Epithelial cell of prostate (primary cell): Measurements from ENCODE around the gene TUBB.
A peak's percentile ranks its signal among the peaks of the same experiment; 100 is the strongest.

Experiments used
- DNase-seq: peaks from one replicate; pipeline ENCODE4 v3.0.0-alpha.2; 2011; ENCODE audit warnings: low read depth, low spot score
- H3K27ac ChIP-seq: fragments of 450-650 bp; 2 replicates; pipeline ENCODE4 v1.5.1; 2017; ENCODE audit warnings: mild to moderate bottlenecking

Gene TUBB

GRCh38 chr6:30719791-30720737 lies at the start of gene TUBB:
Gene TUBB, plus strand, starts transcription at chr6:30720352. Its CDS starts 155 bp downstream, at chr6:30720507.
- peak within 1 kb of the TSS; percentile 95 for H3K27ac ChIP-seq

DNA sequence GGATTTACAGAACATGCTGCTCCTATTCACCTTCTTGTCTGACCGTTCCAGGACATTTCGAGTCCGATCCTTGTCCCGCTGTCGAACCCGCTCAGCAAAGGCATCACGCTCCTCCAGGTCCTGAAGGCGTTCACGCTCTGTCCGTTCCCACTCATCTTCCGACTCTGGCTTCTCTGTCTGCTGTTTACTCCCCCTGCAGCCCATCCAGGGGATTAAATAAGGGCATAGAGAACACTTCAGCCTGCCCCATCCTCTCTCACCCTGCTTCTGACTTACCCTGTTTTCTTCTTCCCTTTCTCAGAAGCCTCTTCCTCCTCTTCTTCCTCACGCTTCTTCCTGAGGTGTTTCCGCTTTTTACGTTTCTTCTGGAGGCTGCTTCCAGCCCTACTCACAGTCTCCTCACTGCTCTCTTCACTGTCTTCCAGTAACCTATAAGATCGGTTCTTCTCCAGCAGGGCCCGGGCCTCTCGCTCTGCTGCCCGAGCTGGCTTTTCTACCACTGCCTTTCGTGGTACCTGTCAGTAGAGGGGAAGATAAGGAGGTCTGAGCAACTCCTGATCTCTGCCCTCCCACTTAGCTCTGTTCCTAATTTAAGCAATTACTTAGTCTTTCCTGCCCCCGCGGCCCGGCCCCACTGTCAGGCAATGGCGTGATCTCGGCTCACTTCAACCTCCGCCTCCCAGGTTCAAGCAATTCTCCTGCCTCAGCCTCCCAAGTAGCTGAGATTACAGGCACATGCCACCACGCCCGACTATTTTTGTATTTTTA lies 49.2 kb upstream of the TUBB start:
- no peak overlapping the region for H3K27ac ChIP-seq
- no peak for DNase-seq

More at GRCh38 chr6:30719791-30720737, at the start of gene TUBB:
- DNase-seq = peak; percentile 88

DNA sequence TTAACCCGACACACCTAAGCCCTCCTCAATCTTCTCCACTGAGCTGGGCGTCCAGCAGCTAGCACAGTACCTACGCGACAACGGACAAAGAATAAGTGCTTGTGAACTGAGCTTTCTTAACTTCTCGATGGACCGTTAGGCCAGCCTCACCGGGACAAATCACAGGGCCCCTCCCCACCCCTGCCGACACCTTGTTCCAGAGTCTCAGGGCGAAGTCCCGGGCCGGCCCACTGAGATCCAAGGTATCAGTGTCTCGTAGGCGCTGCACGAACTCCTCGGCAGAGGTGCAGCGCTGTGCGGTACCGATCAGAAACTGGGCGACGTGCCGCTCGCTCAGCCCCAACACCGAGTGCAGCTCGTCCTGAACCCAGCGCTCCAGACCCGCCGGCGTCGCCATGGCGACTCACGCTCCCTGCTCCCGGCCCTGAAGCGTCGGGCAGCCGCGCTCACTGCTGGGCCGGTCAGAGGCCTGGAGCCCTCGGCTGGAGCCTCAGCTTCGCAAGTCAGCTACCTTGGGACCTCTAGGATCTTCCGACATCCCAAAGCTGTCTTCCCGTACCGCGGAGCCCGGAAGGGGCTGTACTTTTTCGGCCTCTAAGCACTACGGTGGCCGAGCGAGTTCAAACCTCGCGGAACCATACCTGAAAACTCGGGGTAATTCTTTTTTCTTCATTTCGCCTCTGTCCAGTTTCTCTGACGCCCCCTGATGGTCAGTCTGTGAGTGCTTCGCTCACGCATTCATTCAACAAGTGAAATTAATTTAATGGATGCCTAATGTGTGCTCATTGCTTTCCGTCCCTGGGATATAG lies 47.5 kb upstream of the TUBB start, which contains the start of gene DHX16:
DHX16 (minus strand) TSS at position 562 of the 809 bp plus-strand sequence; CDS start at position 397, 165 bp downstream.
- H3K27ac ChIP-seq = peak within 1 kb of the TSS; percentile 59
- DNase-seq = peak; percentile 93

GRCh38 chr6:30676660-30677285 lies 43.4 kb upstream of the TUBB start:
- no peak for DNase-seq
- H3K27ac ChIP-seq = no peak overlapping the region

DNA sequence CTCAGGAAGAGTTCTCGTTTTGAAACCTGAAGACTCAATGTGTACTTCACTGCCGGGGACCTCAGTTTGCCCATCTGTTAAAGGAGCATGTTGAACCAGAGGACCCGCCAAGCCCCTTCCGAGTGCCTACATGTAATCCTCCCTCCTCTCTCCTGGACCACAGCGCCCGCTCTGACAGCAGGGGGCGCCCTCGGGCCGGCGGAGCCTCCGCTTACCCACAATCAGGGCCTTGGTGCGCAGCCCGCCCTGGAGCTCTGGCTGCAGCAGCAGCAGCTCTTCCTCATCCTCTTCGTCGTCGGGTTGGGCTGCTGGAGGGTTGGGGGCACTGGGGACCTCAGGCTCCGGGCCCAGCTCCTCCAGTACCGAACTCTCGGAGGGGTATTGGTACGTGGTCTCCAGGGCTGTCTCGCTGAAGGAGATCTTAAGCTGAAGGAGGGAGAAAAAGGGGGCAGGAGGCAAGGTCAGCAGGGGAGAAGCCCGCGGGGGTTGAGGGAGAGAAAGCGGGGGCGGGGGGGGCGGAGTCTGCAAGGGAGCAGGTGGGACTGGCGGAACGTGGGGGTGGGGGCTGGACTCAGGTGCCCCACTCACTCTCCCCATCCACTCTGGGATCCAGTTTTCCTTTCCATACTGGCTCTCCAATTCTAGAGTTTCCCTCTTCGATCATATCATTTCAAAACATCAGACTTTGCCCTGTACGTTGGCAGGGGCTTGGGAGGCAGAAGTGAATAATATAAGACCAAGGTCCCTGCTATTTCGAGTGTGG lies 41.0 kb upstream of the TUBB start:
- peak overlapping the region; percentile 98 for H3K27ac ChIP-seq
- no peak for DNase-seq

- peak overlapping the region; percentile 98 for H3K27ac ChIP-seq
- no peak for DNase-seq
Observed at GRCh38 chr6:30679765-30680535, 40.2 kb upstream of the TUBB start.

- DNase-seq = no peak
- peak overlapping the region; percentile 98 for H3K27ac ChIP-seq
Observed at GRCh38 chr6:30681766-30682142, 38.4 kb upstream of the TUBB start.

DNA sequence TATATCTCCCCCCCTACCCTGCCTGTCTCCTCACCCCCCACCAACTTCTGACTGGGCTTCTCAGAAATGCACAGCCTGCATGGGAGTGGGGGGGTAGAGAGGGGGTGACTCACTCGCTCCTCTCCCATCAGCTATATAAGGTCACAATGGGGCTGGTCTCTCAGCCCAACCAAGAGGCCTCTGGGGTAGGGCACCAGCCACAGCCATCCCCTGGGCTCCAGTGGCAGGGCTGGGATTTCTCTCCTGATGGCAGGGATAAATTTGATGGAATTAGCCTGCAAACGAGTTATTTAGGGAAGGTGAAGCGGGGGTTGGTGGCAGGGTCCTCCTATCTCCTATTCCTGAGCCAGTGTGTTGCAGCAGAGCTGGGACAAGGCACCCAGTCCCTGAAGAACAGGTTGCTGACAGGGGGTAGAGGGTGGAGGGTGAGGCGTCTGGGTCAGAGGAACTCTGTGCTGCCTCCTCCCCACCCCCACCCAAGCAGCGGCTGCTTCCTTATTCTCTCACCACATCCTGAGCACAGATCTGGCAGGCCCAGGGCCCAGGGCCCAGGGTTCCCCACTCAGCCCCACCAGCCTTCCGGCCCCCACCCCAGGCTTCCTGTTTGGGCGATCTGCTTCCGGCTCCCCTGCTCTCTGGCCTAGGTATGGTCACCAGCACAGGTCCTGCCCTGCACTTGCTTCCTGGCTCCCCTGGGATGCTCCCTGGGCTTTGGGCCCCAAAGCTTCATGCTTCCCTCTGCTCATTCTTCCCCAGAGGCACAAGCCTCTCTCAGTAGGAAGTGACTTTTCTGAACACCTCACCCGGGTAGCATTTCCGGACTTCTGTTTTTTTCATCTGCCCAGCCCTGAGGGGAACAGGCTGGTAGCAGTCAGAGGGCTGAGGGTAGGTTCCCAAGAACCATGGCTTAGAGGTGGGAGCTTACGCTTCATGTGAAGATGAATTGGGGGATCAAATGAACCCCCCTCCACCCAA lies 37.7 kb upstream of the TUBB start:
- no peak for DNase-seq
- peak overlapping the region; percentile 98 for H3K27ac ChIP-seq

DNA sequence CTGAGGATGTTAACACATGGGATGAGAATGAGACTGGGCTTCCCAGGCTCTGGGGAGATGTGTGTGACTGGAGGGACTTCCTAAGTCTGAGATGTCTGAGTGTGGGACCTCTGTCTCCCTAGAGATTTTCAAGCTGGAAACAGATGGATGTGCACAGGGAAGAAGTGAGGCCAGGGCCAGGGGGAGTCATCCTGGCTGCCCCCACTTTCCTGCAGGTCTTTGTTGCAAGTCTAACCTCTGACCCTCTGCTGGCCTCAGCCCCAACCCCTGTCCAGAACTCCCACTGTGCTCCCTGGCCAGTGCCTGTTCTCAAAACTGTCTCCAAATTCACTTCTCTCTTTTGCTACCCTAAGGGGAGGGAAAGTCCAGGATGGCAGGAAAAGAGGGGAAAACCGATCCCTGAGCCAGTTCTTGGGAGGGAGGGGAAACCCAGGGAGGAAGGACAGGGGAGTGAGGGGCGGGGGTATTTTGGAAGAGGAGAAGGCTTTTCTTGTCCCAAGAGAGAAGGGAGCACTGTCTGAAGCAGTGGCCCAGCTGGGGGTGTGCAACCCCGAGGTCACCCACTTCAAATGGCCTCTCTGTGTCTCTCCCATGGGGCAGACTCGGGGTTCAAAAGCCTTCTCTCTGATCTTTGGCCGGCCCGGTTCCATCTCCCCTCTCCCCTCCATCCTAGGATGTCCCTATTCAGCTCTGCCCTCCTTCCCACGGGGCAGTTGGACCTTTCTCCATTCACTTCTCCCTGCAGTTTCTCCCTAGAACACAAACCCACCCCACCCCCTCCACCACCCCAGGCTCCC lies 36.8 kb upstream of the TUBB start:
- no peak for DNase-seq
- peak overlapping the region; percentile 98 for H3K27ac ChIP-seq

DNA sequence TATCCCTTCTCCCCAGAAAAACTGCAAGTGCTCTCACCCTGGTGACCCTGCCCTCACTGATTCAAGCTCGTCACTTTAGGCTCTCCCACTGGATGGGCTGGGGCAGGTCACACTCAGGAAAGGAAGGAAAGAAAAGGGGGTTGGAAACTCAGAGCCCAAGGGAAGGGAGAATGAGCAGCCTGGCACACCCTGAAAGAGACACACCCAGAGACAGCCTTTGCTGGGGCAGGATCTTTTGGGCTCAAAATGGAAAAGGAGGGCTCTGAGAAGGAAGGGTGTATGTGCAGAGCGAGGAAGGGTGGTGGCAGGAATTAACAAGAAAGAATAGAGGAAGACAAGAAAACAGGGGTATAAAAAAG lies 36.2 kb upstream of the TUBB start:
- peak overlapping the region; percentile 98 for H3K27ac ChIP-seq

GRCh38 chr6:30684386-30685156 lies 35.6 kb upstream of the TUBB start:
- no peak for DNase-seq
- H3K27ac ChIP-seq = peak overlapping the region; percentile 98

More for the DNA sequence above, 36.2 kb upstream of the TUBB start:
- DNase-seq = no peak

- no peak for DNase-seq
- peak overlapping the region; percentile 98 for H3K27ac ChIP-seq
Observed at GRCh38 chr6:30685157-30686008, 34.8 kb upstream of the TUBB start.

DNA sequence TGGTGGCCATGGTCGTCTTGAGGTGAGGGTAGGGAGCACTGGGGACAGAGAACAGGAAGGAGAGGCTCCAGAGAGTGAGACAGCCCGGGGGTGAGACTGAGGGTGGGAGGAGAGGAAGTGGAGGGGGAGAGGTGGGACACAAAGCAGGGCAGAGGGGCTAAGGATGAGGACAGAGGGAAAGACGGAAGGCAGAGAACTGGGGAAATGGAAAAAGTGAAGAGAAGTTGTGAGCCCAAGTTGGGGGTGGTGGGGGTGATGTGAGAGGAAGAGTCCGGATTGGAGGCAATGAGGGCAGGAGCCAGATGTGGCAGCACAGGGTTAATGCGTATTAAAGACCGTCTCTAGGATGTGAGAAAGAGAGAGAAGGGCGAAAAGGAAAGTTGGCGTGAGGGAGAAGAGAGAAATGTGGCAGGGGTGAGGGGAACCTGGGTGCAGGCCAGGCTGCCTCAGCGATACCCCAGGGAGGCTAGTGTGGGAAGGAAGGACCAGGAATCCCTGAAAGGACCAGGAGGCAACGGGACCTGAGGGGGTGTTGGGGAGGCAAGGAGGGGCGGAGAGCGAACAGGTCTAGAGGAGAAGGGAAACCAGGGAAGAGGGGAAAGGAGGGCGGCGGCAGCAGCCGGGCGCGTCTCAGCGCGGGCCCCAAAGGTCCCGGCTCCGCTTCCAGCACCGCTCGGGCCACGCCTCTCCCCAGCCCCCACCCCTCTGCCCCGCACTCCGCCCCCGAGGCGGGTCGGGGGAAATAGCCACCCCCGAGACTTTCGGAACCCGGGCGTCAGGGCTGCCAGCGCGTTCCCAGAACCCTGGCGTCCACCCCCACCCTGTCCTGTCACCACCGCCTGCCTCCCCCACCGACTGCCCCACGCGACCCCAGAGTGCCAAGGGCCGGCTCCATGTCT lies 33.9 kb upstream of the TUBB start, which contains the start of gene PPP1R18:
PPP1R18 (minus strand) TSS at position 637 of the 899 bp plus-strand sequence; CDS start at position 10, 627 bp downstream.
- no peak for DNase-seq
- H3K27ac ChIP-seq = peak within 1 kb of the TSS; percentile 98
